ENCODE measurements around the gene PTPN9.

PTPN9 gene

GRCh38 chr15:75578948-75579920 lies at the start of gene PTPN9:
TSS of gene PTPN9 (minus strand) at chr15:75579315. CDS start at chr15:75578776, 539 bp downstream.
- DNase-seq (ENCODE audit: insufficient read length, low spot score) (no peak), FAIRE-seq (no peak)
- no peak for TF ChIP-seq CTCF (IDR thresholded peaks at IDR 0.05; ENCODE audit: insufficient read depth, missing control alignments)

GRCh38 chr15:75625542-75626347 lies 46.6 kb upstream of the PTPN9 start, which contains the start of gene SNUPN:
TSS of gene SNUPN (minus strand) at chr15:75625725. CDS start at chr15:75621051, 4,674 bp downstream.
- FAIRE-seq, result no peak

GRCh38 chr15:75622505-75622904 lies 43.4 kb upstream of the PTPN9 start:
- no peak for TF ChIP-seq CTCF (IDR thresholded peaks at IDR 0.05; ENCODE audit: insufficient read depth, missing control alignments)
- FAIRE-seq (no peak), DNase-seq (ENCODE audit: insufficient read length, low spot score) (no peak)

More at GRCh38 chr15:75625542-75626347, 46.6 kb upstream of the PTPN9 start, which contains the start of gene SNUPN:
- no peak for TF ChIP-seq CTCF (IDR thresholded peaks at IDR 0.05; ENCODE audit: insufficient read depth, missing control alignments)
- peak; percentile 89 for DNase-seq (ENCODE audit: insufficient read length, low spot score)

- no peak for TF ChIP-seq CTCF (IDR thresholded peaks at IDR 0.05; ENCODE audit: insufficient read depth, missing control alignments)
- no peak for DNase-seq (ENCODE audit: insufficient read length, low spot score)
- no peak for FAIRE-seq
These were observed 41.8 kb upstream of the PTPN9 start for GRCh38 chr15:75620841-75621391.

- FAIRE-seq, result no peak
- TF ChIP-seq CTCF (IDR thresholded peaks at IDR 0.05; ENCODE audit: insufficient read depth, missing control alignments), result no peak
- no peak for DNase-seq (ENCODE audit: insufficient read length, low spot score)
These were observed 41.1 kb upstream of the PTPN9 start for GRCh38 chr15:75620058-75620820.

- no peak for TF ChIP-seq CTCF (IDR thresholded peaks at IDR 0.05; ENCODE audit: insufficient read depth, missing control alignments)
- FAIRE-seq (no peak), DNase-seq (ENCODE audit: insufficient read length, low spot score) (no peak)
These were observed 37.7 kb upstream of the PTPN9 start for GRCh38 chr15:75616766-75617165.

All from D721Med (cell line).